Caki2 (cell line): ENCODE measurements around the gene PPP1R36. TPM values are rescaled to one million over a fixed set of nuclear protein-coding genes. Genes with fewer than 3 reads are reported as not detected.
"Not testable (repeated sequence)": the region's sequence is repeated elsewhere in the genome, so short reads cannot be mapped to it uniquely, and the experiment has no call there.

Experiments
- DNase-seq: peaks from one replicate; pipeline ENCODE4 v3.0.0-alpha.2; 2015; ENCODE audit warnings: low read depth
- in situ Hi-C: cut with HindIII; loops from 2 replicates; pipeline ENCODE4 v1.10.0; 2016; ENCODE audit warnings: low sequenced_read_pairs, low pct_unique_long_range_greater_than_20kb, mixed read lengths
- total RNA-seq: library from RNA; depleted of rRNA; stranded (reverse); fragments of >200 nt; shearing (Covaris generic); gene quantifications from 2 replicates; pipeline ENCODE4 v1.2.3, GENCODE V29; 2014; ENCODE audit warnings: low replicate concordance; rRNA removed

PPP1R36 gene
- total RNA-seq, 1 experiment from 2014 or later: not detected

GRCh38 chr14:64631222-64631621, 81.5 kb downstream of the PPP1R36 start:
- in situ Hi-C loops: not testable (repeated sequence)

GRCh38 chr14:64632056-64632455, 82.3 kb downstream of the PPP1R36 start:
- no peak for DNase-seq
- in situ Hi-C loops: no loop called here

More at GRCh38 chr14:64631222-64631621, 81.5 kb downstream of the PPP1R36 start:
- not testable (repeated sequence) for DNase-seq

- no peak for DNase-seq
- in situ Hi-C loops: no loop called here
Observed at GRCh38 chr14:64634558-64634957, 84.8 kb downstream of the PPP1R36 start.

GRCh38 chr14:64636208-64636979, 86.6 kb downstream of the PPP1R36 start:
- peak; percentile 55 for DNase-seq
- in situ Hi-C loops: no loop called here

- in situ Hi-C loops: no loop called here
- DNase-seq: no peak
Observed at GRCh38 chr14:64636980-64637429, 87.2 kb downstream of the PPP1R36 start.

- no peak for DNase-seq
- in situ Hi-C loops: no loop called here
Observed at GRCh38 chr14:64637735-64638473, 88.1 kb downstream of the PPP1R36 start.

GRCh38 chr14:64638625-64639024, 88.9 kb downstream of the PPP1R36 start:
- DNase-seq: no peak
- in situ Hi-C loops: no loop called here

Other genes starting within 250 kb of the PPP1R36 start
- gene MTHFD1, start 161.6 kb upstream of the PPP1R36 start, total RNA-seq: 26.7 and 28.6 TPM in 2 replicates
- gene AKAP5, start 84.5 kb upstream of the PPP1R36 start, total RNA-seq: 0.87 and 1.3 TPM in 2 replicates
- 0.38 and 0.74 TPM in 2 replicates for gene ZBTB25, start 46.1 kb upstream of the PPP1R36 start, total RNA-seq
- gene ZBTB1, start 45.2 kb upstream of the PPP1R36 start, total RNA-seq: 20.2 and 36.6 TPM in 2 replicates
- 38.4 and 42.5 TPM in 2 replicates for gene HSPA2, start 9.2 kb upstream of the PPP1R36 start, total RNA-seq
- gene PLEKHG3, start 154.5 kb downstream of the PPP1R36 start, total RNA-seq: 48.3 and 99.4 TPM in 2 replicates